Stimulated activated naive CD8-positive, alpha-beta T cell treated with anti-CD3 and anti-CD28 coated beads, Interleukin-15, amount 100 ng/mL, for 72 hours (primary cell): ENCODE results near the gene CAPN1.
"Not testable (repeated sequence)": the region's sequence is repeated elsewhere in the genome, so short reads cannot be mapped to it uniquely, and the experiment has no call there.

ENCODE experiments used
- ATAC-seq: fragments of 150-1000 bp; cut with Tn5 transposase; 2 replicates; pipeline ENCODE4 v1.10.0; 2021; ENCODE audit warnings: mild to moderate bottlenecking, moderate library complexity
- DNase-seq, 2 donors: peaks; one replicate each; pipeline ENCODE4 v3.0.0; 2021 to 2022
- H3K27ac Mint-ChIP-seq, 2 donors: one replicate each; pipeline ENCODE4 v1.8.0; 2022; ENCODE audit warnings: mild to moderate bottlenecking in 2 of 2, mixed read lengths in 2 of 2, moderate library complexity in 2 of 2
- H3K27me3 Mint-ChIP-seq: one replicate; pipeline ENCODE4 v1.8.0; 2022; ENCODE audit warnings: mixed read lengths
- H3K4me1 Mint-ChIP-seq: one replicate; pipeline ENCODE4 v1.8.0; 2022; ENCODE audit warnings: mild to moderate bottlenecking, mixed read lengths
- H3K4me3 Mint-ChIP-seq, 2 donors: one replicate each; pipeline ENCODE4 v1.8.0; 2022; ENCODE audit warnings: mild to moderate bottlenecking in 2 of 2, mixed read lengths in 2 of 2, moderate library complexity in 1 of 2
- H3K9me3 Mint-ChIP-seq, 2 donors: one replicate each; pipeline ENCODE4 v1.8.0; 2022; ENCODE audit warnings: mixed read lengths in 2 of 2

The CAPN1 gene

DNA sequence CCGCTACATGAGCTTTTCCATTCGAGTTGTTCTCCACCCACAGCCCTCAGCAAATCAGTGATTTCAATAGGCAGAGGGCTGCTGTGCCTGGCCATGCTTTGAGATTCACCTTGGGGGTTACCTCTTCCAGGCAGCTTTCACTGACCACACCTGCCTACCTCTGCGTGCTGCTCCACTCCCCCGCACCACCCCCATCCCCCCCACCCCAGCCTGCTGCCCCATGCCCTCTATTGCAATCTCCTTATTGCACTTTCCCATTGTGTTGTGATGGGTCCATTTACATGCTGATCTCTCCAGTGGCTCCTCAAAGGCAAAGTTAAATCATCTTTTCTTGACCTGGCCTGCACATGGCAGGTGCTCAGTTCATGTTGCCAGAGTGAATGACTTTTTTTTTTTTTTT lies 62.1 kb downstream of the CAPN1 start:
- Mint-ChIP-seq H3K27me3 (no peaks in the 10 kb centered on the region), H3K4me3 (no peak overlapping the region)
- ATAC-seq = no peak

DNA sequence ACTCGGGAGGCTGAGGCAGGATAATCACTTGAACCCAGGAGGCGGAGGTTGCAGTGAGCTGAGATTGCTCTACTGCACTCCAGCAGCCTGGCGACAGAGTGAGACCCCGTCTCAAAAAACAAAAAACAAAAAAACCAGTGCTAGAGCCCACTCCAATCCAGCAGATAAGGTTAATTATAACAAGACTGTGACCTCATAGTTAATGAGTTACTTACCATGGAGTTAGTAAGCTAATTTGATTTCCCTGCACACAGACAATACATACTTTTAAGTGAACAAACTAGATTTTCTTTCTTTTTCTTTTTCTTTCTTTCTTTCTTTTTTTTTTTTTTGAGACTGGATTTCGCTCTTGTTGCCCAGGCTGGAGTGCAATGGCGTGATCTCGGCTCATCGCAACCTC lies 63.3 kb downstream of the CAPN1 start:
- not testable (repeated sequence) for DNase-seq, H3K4me3 Mint-ChIP-seq, H3K27me3 Mint-ChIP-seq, H3K4me1 Mint-ChIP-seq, ATAC-seq, H3K27ac Mint-ChIP-seq
- peaks cover 7 to 16% of the 10 kb centered on the region in 2 donors for H3K9me3 Mint-ChIP-seq

More for the DNA sequence above, 62.1 kb downstream of the CAPN1 start:
- no peak overlapping the region for H3K27ac Mint-ChIP-seq
- peaks cover 7 to 16% of the 10 kb centered on the region in 2 donors for H3K9me3 Mint-ChIP-seq
- H3K4me1 Mint-ChIP-seq = no peaks in the 10 kb centered on the region
- DNase-seq = no peak

DNA sequence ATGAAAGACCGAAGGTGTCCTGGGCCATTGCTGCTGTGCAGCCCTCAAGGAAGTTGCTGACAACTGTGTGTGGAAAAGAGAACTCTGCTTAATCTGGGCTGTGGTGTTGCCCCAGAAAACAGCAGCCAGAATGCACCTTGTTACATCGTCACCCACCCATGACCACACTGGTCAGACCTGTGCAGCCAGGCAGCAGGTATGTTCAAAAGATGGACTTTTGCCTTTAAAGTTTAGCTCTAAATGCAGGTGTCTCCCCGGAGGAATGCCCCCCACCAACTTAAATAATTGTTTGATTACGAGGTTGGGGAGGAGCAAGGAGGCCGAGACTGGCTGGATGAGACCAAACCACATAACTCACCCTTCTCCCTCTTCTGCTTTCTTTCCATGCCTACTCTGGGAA lies 64.8 kb downstream of the CAPN1 start:
- no peaks in the 10 kb centered on the region for H3K4me1 Mint-ChIP-seq

DNA sequence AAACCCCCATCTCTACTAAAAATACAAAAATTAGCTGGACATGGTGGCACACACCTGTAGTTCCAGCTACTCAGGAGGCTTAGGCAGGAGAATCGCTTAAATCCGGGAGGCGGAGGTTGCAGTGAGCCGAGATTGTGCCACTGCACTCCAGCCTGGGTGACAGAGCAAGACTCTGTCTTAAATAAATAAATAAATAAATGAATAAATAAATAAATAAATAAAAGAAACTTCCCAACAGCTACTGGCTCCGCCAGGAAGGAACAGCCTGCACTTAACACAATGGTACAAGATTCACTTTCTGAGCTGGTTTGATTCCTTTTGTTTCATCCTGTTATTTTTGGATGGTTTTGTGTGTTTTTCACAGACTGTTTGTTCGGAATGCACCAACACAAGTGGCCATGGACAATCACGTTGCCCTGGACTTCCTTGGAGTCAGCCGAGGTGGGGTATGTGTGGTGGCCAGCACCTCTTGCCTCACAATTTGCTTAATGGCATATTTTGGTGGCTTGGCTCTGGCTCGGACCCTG lies 66.5 kb downstream of the CAPN1 start:
- not testable (repeated sequence) for ATAC-seq

More for the DNA sequence above, 64.8 kb downstream of the CAPN1 start:
- H3K27me3 Mint-ChIP-seq = no peaks in the 10 kb centered on the region
- H3K27ac Mint-ChIP-seq = no peak overlapping the region
- H3K9me3 Mint-ChIP-seq = peaks cover 7 to 16% of the 10 kb centered on the region in 2 donors
- DNase-seq (no peak), ATAC-seq (no peak)
- H3K4me3 Mint-ChIP-seq = no peak overlapping the region

DNA sequence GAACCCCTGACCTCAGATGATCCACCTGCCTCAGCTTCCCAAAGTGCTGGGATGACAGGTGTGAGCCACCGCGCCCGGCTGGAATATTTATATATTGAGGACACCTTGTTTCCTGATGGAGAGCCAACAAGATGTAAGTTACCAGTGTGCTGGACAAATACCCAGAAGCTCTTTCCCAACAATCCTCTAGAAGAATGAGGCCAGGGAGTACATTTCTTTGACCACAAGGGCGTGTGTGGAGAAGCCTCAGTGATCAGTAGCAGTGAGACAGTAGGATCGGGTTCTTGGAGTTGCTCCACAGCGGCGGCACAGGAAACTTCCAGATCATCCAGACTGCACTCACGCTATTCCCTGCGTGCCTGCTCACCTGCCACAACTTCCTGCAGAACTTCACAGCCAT lies 69.7 kb downstream of the CAPN1 start:
- Mint-ChIP-seq H3K27ac (no peak overlapping the region), H3K9me3 (no peaks in the 10 kb centered on the region), H3K4me1 (no peaks in the 10 kb centered on the region), H3K4me3 (no peak overlapping the region), H3K27me3 (peaks cover 8% of the 10 kb centered on the region)
- DNase-seq (no peak), ATAC-seq (no peak)

More for the DNA sequence above, 66.5 kb downstream of the CAPN1 start:
- DNase-seq, H3K4me3 Mint-ChIP-seq, H3K27me3 Mint-ChIP-seq, H3K27ac Mint-ChIP-seq, H3K4me1 Mint-ChIP-seq, H3K9me3 Mint-ChIP-seq: not testable (repeated sequence)

DNA sequence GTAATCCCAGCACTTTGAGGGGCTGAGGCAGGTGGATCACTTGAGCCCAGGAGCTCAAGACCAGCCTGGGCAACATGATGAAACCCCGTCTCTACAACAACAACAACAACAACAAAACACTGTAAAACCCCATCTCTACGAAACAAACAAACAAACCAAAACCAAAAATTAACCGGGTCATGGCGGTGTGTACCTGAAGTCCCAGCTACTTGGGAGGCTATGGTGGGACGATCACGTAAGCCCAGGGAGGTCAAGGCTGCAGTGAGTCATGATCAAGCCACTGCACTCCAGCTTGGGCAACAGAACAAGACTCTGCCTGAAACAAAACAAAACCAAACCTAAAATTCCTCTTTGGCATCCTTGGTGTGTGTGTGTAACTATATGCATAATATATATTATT lies 73.0 kb downstream of the CAPN1 start:
- DNase-seq (no peak), ATAC-seq (no peak)
- peaks cover 8% of the 10 kb centered on the region for H3K27me3 Mint-ChIP-seq
- H3K4me1 Mint-ChIP-seq = peaks cover 7% of the 10 kb centered on the region
- H3K27ac Mint-ChIP-seq = no peak overlapping the region
- H3K9me3 Mint-ChIP-seq = no peaks in the 10 kb centered on the region
- no peak overlapping the region for H3K4me3 Mint-ChIP-seq

DNA sequence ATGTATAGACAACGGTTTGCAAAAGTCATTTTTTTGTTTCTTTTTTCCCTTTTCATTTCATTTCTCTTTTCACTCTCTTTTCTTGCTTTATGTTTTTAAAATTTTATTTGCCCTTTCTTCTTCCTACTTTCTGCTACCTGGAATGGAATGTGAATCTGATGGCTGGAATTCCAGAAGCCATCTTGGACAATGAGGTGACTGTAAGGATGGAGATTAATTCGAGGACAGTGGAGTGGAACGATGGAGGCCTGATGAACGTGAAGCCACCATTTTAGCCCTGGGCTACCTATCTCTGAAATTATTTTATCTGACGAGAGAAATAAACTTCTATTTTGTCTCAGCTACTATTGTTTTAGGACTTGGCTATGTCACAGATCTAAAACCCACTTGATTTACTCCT lies 77.3 kb downstream of the CAPN1 start:
- ATAC-seq (no peak), DNase-seq (no peak)
- H3K27ac Mint-ChIP-seq = no peak overlapping the region
- no peak overlapping the region for H3K4me3 Mint-ChIP-seq
- peaks cover 1% of the 10 kb centered on the region for H3K27me3 Mint-ChIP-seq
- H3K9me3 Mint-ChIP-seq = no peaks in the 10 kb centered on the region
- peaks cover 36% of the 10 kb centered on the region for H3K4me1 Mint-ChIP-seq

DNA sequence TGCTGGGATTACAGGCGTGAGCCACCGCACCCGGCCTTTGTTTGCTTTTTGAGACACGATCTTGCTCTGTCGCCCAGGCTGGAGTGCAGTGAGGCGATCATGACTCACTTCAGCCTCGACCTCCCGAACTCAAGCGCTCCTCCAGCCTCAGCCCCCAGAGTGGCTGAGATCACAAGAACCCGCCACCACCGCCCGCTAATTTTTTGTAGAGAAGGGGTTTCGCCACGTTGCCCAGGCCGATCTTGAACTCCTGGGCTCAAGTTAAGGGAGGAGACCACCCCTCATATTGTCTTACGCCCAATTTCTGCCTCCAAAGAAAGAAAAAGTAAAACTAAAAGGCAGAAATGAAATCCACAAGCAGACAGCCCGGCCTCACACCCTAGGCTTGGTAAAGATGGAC lies 78.6 kb downstream of the CAPN1 start:
- Mint-ChIP-seq H3K27me3 (no peaks in the 10 kb centered on the region), H3K4me3 (no peak overlapping the region), H3K9me3 (no peaks in the 10 kb centered on the region), H3K27ac (no peak overlapping the region), H3K4me1 (peaks cover 49% of the 10 kb centered on the region)
- ATAC-seq (no peak), DNase-seq (no peak)

DNA sequence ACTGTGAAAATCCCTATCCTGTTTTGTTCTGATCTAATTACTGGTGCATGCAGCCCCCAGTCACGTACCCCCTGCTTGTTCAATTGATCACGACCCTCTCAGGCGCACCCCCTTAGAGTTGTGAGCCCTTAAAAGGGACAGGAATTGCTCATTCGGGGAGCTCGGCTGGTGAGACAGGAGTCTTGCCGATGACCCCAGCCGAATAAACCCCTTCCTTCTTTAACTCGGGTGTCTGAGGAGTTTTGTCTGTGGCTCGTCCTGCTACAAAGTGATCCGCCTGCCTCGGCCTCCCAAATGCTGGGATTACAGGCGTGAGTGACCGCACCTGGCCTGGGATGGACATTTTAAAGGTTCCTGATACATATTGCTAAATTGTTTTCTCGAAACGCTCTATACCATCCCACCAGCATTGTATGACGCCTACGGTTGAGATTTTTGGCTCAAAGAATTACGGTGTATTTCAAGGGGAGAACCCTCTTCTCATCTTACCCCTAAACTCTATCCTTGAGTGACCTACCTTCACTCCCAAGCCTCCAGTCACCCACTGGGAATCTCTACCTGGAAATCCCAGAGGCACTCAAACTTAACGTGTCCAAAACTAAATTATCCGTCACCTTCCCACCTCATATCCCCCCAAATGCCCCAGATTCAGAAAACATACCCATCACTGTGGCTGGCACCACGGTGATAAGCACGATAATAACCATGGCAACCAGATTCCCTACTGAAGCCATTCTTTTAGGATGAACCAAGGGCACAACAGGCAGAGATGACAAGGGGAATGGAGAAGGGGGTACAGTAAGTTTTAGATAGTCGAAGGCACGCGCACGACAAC lies 79.2 kb downstream of the CAPN1 start:
- H3K9me3 Mint-ChIP-seq = no peaks in the 10 kb centered on the region
- no peaks in the 10 kb centered on the region for H3K27me3 Mint-ChIP-seq
- ATAC-seq = no peak
- H3K4me3 Mint-ChIP-seq = peak overlapping the region; percentile 74 to 82
- DNase-seq = no peak
- H3K4me1 Mint-ChIP-seq = peaks cover 56% of the 10 kb centered on the region
- H3K27ac Mint-ChIP-seq = peak overlapping the region; percentile 55 to 95
